ENCODE results near the gene CD300H.
A peak's percentile ranks its signal among the peaks of the same experiment; 100 is the strongest.
"Not testable (repeated sequence)": the region's sequence is repeated elsewhere in the genome, so short reads cannot be mapped to it uniquely, and the experiment has no call there.

CD300H gene

GRCh38 chr17:74528491-74529199, 38.7 kb downstream of the CD300H start:
- DNase-seq (ENCODE audit: low read depth in 4 of 4, low spot score in 1 of 4) = no peak

DNA sequence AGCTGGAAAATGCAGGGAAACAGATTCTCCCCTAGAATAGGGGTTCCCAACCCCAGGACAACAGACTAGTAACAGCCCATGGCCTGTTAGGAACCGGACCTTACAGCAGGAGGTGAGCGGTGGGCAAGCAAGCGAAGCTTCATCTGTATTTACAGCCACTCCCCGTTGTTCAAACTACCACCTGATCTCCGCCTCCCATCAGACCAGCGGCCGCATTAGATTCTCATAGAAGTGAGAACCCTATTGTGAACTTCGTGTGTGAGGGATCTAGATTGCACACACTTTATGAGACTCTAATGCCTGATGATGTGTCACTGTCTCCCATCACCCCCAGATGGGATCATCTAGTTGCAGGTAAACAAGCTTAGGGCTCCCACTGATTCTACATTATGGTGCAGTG, 39.6 kb downstream of the CD300H start:
- DNase-seq (ENCODE audit: low read depth in 4 of 4, low spot score in 1 of 4) = no peak

GRCh38 chr17:74527081-74527480, 40.2 kb downstream of the CD300H start:
- DNase-seq (ENCODE audit: low read depth in 4 of 4, low spot score in 1 of 4) = no peak

GRCh38 chr17:74526681-74527080, 40.6 kb downstream of the CD300H start:
- DNase-seq (ENCODE audit: low read depth in 4 of 4, low spot score in 1 of 4) = no peak

GRCh38 chr17:74525781-74526288, 41.5 kb downstream of the CD300H start:
- no peak for DNase-seq (ENCODE audit: low read depth in 4 of 4, low spot score in 1 of 4)

DNA sequence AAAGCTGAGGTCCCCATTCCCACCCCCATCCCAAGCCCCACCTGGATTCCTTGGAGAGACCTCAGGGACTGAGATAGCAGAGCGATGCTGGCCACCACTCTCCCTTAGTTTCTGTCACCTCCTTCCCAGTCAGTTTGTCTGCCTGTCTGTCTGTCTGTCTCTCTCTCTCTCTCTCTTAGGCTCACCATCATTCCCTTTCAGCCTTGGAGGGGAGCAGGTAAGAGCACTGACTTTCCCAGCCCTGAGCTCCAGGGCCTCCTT, 41.9 kb downstream of the CD300H start:
- DNase-seq (ENCODE audit: low read depth in 4 of 4, low spot score in 1 of 4) = no peak

DNA sequence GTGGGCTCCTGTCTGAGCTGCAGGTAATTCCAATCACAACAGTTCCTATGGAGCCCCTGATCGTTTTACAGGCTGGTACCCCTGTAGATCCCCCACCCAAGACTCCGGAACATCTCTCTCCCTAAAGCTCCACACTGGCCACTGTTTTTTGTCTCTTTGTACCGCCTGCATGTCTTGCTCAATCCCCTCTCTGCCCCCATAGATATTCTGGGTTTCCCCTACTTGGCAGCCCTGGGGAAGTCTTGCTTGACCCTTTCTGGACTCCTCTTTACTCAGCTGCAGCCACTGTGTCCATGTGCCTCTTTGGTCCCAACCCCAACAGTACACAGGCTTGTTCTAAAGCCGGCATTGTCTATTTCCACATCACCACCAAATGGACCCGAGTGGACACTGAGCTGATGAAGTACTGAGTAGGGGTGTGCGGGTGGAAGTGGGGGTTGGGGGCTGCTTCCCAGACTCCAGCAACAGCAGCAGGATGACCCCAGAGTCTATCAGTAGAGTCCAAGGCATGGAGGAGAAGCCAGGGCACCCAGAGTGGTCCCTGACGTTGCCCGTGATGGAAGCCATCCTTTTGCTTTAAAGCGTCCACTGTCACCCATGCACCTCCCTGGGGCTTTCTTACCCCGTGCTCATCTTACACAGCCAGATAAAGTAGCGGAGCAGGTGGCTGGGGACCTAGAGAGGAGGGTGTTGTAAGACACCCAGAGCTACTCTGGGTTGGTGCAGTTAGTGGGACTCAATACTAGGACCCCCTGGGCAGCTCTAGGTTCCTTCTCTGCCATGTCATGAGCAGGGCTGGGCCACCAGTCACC, 42.5 kb downstream of the CD300H start:
- DNase-seq (ENCODE audit: low read depth in 4 of 4, low spot score in 1 of 4) = no peak

GRCh38 chr17:74523308-74523707, 44.0 kb downstream of the CD300H start:
- no peak for DNase-seq (ENCODE audit: low read depth in 4 of 4, low spot score in 1 of 4)

DNA sequence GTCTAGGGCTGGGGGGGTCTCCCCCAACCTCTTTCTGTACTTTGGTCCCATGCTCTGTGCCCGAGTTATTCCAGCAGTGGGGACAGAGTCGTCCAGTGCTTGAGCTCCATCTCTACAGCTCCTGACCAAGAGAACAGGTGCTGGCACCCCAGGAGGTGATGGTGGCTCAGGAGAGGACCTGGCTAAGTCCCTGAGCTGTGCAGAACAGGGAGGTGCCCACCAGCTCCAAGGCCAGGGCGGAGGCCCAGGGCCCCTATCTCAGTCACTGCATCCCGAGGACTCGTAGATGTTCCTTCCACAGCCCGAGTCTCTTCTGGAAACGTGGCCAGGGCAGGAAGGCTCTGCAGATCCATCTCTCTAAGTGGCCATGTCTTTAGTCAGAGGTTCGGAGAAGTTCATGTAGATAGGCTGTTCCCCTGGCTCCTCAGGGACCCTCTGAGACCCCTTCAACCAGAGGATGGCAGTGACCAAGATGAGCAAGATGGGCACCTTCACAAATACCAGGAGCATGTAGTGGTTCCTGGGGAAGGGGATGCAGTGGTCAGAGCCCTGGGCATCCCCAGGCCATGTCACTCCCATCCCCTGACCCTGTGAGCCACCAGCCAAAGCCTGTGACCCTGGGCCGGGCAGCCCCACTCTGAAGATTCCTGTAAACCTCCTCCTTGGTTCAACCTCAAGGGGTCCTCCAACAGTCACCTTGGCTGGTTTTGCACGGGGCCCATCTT, 44.8 kb downstream of the CD300H start:
- DNase-seq (ENCODE audit: low read depth in 4 of 4, low spot score in 1 of 4) = no peak

- no peak for DNase-seq (ENCODE audit: low read depth in 4 of 4, low spot score in 1 of 4)
These were observed 45.6 kb downstream of the CD300H start for GRCh38 chr17:74521701-74522201.

DNA sequence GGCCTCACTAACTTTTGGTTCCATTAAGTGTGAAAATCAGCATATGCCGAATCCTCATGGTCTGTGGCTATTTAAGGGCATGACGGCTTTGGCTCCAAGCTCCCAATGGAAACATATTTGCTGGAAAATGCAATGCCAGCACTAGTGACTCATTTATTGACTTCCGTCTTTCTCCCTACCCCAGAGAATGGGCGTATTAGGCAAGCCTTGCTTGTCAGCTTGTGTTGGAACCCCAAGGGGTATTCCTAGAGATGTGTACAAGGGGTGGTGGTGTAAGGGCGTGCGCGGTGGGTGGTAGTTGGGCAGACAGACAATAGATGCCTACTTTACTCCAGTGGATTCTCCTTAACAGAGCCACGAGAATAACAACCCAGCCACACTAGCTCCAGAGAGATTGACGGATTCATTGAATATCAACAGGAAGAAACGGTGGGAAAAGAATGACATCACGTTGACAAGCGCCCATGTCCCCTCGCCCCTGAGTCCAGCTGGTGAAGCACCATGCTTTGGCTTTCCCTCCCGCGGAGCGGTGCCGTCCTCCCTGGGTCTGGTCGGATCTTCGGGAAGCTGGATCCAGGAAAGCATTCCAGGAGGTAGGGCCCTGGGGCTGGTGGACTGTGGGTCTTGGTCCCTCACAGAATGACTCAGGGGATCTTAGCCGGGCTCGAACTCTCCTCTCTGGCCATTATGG, 46.4 kb downstream of the CD300H start:
- DNase-seq (ENCODE audit: low read depth in 4 of 4, low spot score in 1 of 4) = no peak

DNA sequence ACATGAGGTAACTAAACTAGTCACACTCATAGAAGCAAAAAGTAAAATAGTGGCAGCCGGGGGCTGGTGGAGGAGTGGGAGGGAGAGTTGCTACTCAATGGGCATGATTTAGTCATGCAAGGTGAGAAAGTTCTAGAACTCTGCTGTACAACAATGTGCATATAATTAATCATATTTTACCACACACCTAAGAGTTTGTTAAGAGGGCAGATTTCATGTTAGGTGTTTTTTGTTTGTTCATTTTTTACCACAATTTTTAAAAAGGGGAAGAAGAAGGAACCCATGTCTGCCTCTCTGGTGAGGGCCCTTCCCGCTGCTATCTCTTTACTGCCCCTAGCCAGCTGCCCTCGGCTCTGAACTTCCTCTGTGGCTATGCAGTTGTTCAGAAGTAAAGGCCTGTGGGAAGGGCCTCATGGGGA, 47.3 kb downstream of the CD300H start:
- no peak for DNase-seq (ENCODE audit: low read depth in 4 of 4, low spot score in 1 of 4)

- DNase-seq (ENCODE audit: low read depth in 4 of 4, low spot score in 1 of 4) = not testable (repeated sequence)
These were observed 48.8 kb downstream of the CD300H start for GRCh38 chr17:74518413-74518981.

DNA sequence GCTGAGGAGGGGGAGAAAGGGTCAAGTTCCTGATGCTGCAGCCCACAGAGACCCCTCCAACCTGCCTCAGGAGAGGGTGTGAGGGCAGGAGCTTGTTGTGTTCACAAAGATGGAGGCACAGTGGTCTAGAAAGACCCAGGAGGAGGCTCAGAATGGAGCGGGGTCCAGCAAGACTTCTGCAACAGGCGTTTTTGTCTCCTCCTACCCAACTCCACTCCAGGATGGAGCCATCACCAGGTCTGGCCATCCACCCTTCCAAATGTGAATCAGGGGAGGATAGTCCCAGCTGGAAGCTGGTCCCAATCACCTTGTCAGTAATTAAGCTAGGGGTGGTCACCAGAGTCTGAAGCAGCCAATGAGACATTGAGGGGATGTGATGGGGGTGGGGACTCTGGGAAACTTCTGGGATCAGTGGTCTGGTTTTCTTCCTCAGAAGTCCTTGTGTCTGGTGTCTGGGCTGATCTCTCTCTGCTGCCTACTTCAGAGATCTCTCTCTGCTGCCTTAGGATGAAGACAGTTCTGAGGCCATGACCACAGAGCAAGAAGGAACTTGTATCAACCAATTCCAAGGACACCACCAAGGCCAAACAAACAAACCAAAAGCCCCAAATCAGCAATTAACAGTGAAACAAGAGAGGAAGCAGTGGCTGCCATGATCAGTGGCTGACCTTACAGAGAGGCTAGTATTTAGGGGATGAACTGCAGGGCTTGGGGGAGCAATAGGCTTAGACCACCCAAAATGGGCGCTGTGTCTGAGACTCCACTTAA, 50.6 kb downstream of the CD300H start:
- DNase-seq (ENCODE audit: low read depth in 4 of 4, low spot score in 1 of 4) = no peak

GRCh38 chr17:74515941-74516340, 51.4 kb downstream of the CD300H start:
- no peak for DNase-seq (ENCODE audit: low read depth in 4 of 4, low spot score in 1 of 4)

DNA sequence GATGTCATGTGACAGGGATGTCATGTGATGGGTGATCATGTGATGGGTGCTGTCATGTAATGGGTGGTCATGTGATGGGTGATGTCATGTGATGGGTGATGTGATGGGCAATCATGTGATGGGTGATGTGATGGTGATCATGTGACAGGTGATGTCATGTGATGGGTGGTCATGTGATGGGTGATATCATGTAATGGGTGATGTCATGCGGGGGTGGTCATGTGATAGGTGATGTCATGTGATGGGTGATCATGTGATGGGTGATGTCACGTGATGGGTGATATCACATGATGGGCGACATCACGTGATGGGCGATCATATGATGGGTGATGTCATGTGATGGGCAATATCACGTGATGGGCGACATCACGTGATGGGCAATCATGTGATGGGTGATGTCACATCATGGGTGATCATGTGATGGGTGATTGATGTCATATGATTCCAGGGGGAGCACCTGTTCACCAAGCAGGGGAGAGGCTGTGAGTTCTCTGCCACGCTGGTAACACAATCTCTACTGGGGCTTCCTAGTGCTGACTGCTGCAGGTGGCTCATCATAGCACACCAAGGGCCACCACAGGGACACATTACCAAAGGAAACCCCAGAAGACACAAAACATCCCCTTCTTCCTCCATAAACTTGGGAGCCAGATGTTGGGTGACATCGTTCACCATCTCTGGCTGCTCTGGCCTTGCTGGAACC, 52.5 kb downstream of the CD300H start:
- DNase-seq (ENCODE audit: low read depth in 4 of 4, low spot score in 1 of 4) = peak in 1 of 4 experiments; percentile 12

DNA sequence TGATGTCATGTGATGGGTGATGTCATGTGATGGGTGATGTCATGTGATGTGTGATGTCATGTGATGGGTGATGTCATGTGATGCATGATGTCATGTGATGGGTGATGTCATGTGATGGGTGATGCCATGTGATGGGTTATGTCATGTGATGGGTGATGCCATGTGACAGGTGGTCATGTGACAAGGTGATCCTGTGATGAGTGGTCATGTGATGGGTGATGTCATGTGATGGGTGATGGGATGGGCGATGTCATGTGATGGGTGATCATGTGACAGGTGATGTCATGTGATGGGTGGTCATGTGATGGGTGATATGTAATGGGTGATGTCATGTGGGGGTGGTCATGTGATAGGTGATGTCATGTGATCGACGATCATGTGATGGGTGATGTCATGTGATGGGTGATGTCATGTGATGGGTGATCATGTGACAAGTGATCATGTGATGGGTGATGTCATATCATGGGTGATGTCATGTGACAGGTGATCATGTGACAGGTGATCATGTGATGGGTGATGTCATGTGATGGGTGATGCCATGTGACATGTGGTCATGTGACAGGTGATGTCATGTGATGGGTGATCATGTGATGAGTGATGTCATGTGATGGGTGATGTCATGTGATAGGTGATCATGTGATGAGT, 53.2 kb downstream of the CD300H start:
- no peak for DNase-seq (ENCODE audit: low read depth in 4 of 4, low spot score in 1 of 4)

DNA sequence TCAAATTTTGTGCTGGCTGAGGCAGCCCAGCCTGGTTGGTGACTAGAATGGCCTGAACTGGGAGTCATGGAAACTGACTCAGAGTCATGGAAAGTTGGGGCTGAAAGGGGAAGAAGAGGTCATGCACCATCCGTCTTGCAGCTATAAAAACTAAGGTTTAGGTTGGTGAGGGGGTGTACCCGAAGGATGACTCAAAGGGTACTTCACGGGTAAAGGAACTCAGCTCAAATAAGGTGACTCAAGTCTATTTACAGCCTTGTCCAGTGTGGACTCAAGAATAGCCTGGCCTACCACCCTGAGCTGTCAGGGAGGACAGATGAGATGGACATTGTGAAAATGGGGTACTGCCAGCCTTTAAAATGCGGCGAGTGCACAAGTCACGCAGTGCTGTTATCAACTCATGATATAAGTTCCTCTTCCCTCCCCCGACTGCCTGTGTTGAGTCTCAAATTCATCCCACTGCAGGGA, 54.7 kb downstream of the CD300H start:
- DNase-seq (ENCODE audit: low read depth in 4 of 4, low spot score in 1 of 4) = peak in 1 of 4 experiments; percentile 42

DNA sequence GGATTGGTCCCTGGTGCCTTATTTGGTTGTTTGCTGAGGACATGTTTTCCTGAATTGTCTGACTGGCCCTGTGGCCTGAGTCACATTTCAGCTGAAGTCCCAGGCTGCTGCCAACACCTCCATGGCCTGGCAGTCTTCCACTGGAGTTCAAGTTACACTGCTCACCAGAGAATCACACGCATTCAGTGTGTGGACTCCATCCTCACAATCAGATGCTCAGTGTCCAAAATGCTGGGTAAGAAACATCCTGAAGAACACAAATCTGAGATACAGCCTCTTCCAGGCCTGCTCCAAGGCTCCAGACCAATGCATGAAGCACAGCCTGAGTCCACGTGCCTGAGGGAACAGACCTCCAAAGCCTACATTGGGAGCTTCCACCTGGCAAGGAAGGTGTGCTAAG, 55.3 kb downstream of the CD300H start:
- DNase-seq (ENCODE audit: low read depth in 4 of 4, low spot score in 1 of 4) = no peak

All from stimulated activated CD4-positive, alpha-beta T cell treated with anti-CD3 and anti-CD28 coated beads, Interleukin-1b, Interleukin-23, amount 100 ng/mL, for 24 hours (primary cell).